ENCODE results near the gene CASZ1.

DNA sequence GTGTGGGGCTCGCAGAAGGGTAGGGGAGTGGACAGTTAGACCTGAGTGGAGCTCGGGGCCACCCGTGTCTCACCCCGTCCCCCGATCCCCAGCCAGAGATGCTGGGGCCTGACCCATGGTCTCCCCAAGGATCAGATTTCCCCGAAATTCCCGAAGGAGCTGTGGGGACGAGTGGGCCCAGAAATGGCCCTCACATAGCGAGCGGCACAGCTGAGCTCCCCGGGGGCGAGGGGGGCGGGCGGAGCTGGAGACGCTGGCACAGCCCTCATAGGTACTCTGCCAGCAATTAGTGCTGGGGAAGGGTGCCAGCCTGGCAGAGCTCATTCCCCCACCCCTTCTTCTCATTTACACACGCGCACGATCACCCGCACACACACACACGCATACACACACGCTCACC is 9.2 kb downstream of the CASZ1 start:
- TF ChIP-seq, protein P1, sequence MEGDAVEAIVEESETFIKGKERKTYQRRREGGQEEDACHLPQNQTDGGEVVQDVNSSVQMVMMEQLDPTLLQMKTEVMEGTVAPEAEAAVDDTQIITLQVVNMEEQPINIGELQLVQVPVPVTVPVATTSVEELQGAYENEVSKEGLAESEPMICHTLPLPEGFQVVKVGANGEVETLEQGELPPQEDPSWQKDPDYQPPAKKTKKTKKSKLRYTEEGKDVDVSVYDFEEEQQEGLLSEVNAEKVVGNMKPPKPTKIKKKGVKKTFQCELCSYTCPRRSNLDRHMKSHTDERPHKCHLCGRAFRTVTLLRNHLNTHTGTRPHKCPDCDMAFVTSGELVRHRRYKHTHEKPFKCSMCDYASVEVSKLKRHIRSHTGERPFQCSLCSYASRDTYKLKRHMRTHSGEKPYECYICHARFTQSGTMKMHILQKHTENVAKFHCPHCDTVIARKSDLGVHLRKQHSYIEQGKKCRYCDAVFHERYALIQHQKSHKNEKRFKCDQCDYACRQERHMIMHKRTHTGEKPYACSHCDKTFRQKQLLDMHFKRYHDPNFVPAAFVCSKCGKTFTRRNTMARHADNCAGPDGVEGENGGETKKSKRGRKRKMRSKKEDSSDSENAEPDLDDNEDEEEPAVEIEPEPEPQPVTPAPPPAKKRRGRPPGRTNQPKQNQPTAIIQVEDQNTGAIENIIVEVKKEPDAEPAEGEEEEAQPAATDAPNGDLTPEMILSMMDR (IDR thresholded peaks at IDR 0.05) = no peak
- TF ChIP-seq EP300 (IDR thresholded peaks at IDR 0.05; ENCODE audit: low read depth) = no peak
